Hippocampal formation (tissue), 2 donors: ENCODE data around the gene ELL2.

Experiments
- DNase-seq, 2 donors: peaks; one replicate each; lab custom pipeline; 2025; lab: John Stamatoyannopoulos, UW

The ELL2 gene

DNA sequence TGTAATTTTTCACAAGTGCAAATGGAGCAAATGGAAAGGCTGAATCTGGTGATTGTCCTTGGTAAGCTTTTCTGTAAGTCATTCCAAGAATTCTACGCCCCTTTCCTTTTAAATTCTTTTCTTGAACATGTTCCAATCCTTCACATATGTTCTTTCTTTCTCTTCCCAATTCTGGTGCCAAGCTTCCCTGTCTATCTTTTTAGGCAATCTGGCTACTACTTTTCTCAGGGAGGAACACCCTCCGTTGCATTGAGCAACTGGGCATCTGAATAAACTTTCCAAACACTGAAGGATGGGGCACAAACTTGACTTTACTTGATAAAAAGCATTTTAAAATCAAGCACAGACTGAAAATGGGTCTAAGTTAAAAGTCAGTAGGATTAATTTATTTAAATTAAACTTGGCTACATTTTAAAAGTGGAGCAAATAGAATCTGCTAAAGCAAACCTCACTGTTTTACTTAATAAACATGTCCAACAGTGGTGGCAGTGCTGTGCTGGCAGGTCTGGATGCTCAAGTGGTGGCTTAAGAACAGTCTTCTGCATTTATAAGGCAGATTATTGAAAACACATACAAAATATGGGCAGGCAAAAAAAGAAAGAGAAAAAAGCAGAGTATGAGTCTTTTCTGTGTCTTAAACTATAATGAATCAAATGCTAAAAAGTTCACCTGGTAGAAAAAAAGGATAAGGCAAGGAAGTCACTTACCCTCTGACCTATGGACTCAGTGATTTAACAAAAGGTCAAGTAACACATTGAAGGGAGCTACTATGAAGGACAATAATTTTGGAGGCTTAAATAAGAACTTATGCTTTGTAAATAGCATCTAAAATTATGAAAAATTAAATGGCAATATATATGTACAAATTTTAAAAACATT is 5.4 kb downstream of the ELL2 start:
- peak in 1 of 2 donors; percentile 40 for DNase-seq

DNA sequence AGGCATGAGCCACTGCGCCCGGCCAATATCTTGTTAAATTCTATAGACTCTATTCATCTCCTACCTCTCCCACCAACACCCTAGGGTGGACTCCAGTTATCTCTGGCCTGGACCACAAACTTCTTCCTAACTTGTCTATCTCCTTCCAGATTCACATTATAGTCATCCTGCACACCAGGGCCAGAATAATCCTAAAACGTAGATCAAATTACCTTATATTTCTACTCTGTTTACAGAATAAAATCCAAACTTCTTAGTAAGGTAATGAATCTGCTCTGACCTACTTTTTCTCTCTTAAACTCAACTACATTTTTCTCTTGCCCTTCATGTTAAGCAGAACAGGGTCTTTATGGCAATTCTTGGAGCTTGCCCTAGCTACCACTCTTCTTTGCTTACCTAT is 6.9 kb downstream of the ELL2 start:
- no peak for DNase-seq

DNA sequence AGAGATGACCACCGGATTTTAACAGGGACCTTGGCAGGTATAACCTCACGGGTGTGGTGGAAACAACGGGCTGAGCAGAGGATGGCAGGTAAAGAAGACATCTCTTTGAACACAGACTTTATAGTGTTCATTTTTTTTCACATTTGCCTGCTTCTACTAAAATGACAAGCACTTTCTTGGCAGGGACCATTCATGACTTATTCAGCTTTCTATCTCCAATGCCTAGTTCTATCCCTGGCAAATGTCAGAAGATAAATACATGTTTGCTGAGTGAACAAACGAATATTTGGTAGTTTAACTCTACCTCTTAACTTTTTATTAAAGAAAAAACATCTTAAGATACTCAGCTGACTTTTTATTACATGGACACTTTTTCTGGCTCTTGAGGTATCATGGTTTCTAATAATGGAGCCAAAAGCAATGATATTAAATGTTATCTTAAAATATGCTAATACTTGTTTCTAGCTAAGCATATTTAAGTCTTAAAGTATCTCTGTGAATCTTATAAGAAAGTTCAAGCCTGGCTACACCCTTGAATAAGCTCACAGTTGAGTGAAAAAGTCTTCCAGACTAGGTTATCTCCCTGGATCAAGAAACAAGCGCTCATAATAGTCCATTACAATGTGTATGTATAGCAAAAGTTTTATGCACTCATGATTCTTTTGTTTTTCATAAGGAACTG is 8.5 kb downstream of the ELL2 start:
- DNase-seq, result no peak

DNA sequence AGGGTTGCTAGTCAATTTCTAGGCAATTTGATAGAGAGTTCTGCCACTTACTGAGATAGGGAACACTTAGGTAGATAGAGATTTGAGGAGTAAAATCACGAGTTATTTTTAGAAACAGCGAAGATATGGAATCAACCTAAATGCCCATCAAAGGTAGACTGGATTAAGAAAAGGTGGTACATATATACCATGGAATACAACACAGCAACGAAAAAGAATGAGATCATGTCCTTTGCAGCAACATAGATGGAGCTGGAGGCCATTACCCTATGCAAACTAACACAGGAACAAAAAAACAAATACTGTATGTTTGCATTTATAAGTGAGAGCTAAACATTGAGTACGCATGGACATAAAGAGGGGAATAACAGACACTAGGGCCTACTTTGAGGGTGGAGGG is 9.7 kb downstream of the ELL2 start:
- no peak for DNase-seq

DNA sequence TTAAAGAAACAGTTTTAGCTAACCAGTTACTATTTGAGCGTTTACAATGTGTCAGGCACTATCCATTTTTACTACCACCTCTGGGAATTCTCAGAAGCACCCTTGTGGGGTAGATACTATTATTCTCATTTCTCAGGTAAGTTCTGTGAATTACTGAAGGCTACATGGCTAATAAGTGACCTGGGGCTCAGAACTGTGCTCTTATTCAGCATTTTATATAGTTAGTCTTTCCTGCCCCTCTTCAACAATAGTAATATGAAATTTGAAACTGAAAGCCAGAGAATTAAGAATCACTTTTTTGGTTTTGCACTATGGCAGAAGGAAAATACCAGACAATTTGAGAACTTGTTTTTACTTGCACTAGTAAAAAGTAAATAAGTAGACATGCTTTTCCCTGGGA is 11.8 kb downstream of the ELL2 start:
- DNase-seq, result no peak

DNA sequence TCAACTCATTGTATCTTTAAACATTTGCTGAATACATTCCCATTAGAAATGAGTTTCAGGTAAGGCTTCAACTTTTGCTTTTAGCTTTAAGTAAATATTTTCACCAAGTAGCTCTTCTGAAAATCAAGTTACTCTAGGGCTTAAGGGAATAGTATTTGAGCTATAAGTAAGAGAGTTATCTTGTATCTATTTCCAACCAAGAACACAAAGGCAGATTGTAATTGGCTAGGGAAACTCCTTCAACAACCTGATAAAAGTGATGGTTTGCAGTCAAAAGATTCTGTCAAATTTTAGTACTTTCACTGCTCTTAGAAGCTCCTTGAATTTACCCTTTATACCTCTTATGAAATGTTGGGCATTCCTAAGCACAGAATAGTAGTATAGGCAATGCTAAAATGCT is 13.0 kb downstream of the ELL2 start:
- no peak for DNase-seq

DNA sequence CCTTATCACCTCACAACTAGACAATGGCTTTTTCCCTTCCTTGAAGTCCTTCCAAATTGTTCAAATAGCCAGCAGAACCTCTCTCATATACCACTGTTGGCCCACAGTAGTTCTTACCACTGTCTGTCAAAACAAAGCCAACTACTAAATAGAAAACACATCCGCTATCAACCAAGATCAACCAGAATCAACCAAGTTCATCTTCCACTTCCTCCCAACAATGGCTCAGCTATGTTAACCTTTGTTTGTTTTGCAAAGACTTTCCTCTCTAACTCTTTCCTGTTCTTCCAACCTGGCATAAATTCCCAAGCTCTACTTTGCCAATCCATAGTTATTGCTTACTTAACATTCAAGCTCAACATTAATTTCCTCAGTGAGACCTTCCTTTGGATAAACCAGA is 15.2 kb downstream of the ELL2 start:
- no peak for DNase-seq

DNA sequence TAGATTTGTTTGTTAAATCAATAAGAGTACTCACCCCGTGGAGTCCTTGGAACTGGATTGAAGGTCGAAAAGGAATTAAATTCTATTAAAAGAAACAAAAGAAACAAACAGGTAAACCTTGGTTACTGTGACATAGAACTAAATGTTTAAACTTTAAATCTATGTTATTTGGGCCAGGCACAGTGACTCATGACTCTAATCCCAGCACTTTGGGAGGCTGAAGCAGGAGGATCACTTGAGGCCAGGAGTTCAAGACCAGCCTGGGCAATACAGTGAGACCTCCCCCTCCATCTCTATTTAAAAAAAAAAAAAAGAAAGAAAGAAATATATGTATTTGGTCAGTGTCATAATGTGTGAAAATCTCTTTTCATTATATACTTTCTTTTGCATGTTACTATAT is 18.7 kb downstream of the ELL2 start:
- DNase-seq, result no peak

DNA sequence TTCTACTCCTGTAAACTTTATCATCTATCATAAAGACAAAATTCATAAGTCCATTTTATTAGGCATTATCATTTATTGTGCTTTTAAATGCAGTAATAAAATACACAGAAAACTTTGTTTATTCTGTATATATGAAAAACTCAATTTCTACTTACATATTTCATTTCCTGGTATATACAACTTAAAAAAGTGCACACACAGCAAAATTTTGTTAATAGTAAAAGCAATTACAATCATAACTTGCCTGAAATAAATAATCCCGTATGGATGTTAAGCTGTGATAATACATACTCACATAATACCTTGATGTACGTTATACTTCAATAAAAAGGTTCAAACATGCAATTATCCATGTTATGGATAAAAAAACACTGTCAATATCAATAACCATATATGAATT is 19.2 kb downstream of the ELL2 start:
- DNase-seq, result no peak

DNA sequence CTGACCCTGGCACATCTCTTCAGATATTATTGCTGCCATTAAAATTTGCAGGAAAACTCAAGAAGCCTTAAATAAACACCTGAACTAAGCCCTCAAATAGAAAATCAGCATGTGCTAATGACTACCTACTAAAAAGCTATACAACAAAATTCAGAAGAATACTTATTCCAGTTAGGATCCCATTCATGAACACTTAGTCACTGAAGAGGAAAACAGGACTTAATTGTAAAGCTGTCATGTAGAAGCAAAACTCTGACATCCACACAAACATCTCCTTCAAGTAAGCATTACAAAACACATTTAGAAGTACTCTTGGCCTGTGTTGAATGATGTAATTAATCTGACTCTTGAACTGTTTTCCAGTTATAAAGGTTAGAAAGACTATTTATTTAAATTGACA is 19.9 kb downstream of the ELL2 start:
- no peak for DNase-seq

DNA sequence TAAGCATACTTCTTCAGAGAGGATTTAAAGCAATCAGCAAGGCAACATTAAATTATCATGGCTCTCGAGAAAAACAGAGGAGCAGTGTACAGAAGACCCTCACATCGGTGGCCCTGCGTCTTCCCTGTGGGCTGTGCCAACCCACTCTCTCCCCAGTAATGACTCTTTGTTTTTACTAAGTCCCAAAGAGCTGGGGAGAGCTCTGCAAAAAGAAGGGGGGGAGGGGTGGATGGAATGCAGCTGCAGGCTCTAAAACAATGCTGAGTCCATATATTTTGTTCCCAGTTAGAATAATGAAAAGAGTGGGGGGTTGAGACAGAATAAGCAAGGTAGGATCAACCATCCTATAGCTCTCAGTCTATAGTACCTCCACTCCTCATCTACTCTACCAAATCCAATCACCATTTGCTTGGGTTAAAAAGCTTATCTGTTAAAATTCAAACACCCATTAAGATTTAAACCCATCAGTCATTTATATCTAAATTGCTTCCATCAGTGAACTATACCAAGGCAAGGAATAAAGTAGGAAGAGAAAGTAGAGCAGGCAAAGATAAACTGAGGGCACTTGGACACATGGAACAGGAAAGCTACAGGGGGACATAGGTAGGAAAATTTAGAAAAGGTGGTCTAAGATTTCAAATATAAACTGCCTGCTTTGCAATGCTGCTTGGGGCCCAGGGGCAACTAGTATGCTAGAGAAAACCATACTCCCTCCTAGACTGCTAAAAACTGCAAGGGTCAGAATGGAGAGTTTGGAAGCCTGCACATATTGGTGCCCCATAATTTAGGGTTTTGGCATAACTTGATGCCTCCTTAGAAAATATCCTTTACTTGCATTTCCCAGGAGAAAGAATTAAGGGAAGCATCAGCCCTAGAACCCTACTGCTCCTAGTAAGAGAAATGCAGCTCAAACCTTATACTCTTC is 20.6 kb downstream of the ELL2 start:
- peak; percentile 64 to 85 for DNase-seq

DNA sequence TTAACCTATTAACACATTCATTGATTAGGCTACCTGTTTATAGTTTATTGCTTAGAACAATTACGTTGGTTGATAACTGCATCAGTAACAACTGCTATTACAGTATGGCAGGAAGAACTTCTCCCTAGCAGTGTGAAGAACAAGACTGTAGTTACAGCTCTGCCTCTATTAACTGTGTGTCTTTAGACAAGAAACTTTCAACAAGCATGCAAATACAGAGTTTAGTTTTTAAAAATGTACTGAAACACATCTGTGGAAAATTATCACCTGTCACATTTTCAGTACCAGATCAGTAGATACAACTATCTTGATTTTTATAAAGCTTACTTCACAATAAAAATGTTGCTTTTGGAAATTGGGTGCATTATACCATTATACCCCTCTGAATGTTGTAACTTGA is 22.2 kb downstream of the ELL2 start:
- DNase-seq, result no peak

DNA sequence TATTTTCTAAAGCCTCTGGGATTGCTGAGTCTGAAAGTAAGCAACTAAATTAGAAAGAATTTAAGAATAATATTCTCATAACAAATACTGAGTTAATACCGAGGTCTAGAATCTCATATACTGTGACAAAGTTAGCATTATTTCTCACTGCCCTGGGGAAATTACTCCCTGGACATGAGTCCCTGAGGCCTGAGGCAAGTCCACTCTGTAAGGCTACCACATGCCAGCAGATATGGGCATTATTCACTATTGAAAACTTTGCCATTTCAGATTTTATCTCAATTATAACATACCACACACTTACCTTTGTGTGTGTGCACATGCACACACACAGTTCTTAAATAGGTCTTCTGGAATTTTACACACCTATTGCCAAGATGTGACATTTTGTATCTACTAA is 22.9 kb downstream of the ELL2 start:
- DNase-seq, result no peak

DNA sequence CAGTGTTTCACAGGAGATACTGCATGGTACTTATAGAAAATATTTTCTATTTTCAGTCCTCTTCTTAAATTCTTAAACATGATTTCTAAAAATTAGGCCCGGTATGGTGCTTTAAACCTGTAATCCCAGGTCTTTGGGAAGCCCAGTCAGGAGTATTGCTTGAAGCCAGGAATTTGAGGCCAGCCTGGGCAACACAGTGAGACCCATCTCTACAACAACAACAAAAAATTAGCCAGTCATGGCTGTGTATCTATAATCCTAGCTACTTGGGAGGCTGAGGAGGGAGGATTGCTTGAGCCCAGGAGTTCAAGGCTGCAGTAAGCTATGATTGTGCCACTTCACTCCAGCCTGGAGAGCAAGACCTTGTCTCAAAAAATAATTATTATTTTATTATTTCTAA is 23.3 kb downstream of the ELL2 start:
- no peak for DNase-seq

DNA sequence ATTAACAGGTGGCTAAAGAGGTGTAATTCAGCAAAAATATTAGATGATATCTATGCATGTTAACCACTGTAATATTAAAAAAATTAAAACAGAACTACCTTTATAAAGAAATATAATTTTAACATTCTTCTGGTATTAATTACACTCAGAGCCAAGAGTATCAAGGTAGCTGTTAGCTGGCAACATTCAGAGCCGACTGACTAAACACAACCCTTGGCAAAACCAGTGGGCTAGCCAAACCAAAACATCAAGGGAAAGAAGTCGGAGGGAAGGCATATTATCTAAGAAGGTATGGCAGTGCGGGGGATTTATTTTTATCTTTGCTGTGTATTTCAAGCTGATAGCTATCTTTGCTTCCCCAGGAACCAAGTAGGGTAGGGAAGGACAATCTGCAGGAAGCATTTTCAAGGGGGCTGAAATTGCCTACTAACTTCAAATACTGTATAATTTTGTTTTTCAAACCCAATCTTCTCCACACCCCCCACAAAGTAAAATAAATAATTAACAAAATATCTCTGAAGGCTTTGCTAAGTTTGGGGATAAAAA is 24.0 kb downstream of the ELL2 start:
- DNase-seq, result no peak

DNA sequence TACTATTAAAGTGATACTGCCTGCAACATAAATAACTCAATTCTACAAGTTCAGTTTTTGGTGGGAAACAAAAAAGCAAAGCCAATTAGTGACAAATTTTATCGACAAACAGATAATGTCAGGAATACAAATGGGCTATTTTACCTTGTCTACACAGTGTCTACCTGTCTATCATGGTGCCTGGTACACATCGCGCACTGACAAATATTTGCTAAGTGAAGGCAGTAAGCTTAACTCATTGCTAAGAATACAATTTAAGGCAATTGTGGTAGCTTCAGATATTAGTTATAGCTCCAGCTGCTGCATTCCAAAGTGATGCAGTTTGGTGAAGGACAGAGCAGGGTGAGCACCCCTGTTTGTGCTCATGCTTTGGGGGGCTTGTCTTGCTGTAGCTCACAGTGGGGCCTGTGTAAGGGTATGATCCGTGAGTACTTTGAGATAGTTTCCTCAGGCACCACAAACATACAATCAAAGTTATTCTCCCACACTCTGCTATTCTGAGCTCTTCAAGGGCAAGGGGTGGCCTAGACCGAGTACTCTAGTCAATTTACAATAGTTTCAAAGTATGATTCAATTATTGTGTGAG is 24.7 kb downstream of the ELL2 start:
- DNase-seq, result no peak

DNA sequence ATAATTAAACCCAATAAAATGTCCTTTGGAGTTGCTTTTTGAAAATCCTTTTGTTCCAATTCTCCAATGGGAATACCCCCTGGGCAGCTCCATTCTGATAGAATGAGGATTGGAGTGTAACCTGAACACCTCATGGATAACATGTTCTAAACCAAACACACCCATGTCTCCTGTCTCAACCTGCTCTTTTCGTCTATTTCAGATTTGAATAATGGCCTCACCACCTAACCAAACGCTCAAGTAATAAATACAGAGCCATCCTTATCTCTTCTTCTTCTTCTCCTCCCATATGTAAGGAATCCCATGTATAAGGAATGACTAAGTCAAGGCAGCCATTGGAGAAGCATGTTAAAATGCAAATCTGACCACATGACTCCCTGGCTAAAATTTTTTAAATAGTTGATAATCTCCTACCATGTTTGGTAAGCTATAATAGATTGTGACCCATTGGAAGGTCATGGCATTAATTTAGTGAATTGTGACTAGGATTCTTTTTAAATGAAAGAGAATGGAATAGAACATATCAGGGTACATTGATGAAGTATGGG is 26.0 kb downstream of the ELL2 start:
- no peak for DNase-seq

DNA sequence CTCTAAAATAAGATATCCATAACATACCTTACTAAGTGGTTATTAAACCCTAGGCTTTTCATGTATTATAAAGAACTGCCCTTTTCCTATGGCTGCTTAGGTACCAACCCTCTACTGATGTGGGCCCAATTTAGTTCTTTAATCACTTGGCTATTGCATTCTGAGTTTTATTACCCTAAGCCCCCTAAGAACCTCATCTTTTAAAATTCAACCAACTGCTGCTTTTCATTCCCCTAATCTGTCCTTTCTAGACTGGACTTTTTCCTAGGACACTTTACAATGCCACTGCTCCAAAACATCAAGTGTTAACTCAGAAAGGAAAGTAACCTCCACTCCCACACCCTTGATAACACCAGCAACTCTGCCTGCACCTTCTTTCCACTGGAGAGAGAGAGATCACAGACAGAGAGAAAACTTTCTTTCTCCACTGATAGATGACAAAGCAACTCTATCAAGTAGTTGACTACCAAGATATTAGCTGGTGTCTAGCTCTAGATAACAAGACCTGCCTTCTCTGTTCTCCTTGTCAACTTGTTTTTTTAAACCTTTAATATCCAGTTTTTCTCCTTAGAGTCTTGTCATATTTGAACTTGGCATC is 27.3 kb downstream of the ELL2 start:
- DNase-seq, result no peak

DNA sequence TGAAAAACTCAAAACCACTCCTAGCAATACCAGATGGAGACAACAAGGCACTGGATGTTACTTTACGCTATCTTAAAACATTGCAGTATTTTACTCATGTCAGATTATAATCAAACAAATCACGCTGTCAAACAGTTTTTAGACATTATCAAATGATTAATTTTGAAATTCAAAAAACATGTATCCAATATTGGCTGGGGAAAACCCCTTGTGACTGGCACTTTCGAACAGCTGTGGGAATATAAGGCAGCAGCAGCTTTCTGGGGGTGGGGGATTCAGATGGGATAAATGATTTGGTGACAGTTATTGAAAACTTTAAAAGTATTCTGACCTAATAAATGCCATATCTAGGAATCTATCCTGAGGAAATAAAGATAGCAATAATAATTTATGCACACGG is 28.7 kb downstream of the ELL2 start:
- no peak for DNase-seq

DNA sequence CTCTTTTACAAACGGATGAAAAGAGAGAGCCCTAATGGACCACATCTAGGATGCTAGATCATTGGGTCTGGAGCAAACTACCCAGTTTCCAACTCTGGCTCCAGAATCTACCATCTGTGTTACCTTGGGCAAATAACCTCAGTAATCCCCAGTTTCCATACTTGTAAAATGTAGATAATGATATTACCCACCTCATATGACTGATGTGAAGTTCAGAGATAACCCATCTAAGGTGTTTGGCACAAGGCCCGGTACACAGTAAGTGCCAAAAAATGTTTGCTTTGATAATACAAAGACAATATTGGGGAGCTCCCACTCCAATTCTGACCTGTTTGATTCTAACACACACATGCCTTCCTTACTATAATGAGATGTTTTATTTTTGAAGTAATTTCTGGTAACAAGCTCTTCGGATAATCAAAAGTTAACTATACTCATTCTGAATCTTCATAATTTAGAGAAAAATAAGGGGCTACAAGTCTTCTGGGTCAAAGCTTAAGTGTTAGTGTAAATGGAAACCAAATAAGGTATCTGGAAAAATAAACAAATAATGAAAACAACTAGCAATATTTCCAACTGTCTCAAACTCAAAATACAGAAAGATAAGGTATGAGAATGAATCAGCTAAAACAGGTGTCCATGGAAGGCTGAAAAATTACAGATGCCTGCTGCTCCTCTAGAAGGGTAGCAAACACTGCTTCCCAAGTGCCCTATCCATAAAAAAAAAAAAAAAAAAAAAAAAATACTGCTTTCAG is 30.4 kb downstream of the ELL2 start:
- DNase-seq, result no peak
